NCI-H446 treated with DMSO at 0.1 percent for 48 hours (cell line): ENCODE measurements around the gene HMGN1.
A peak's percentile ranks its signal among the peaks of the same experiment; 100 is the strongest.
"Not testable (repeated sequence)": the region's sequence is repeated elsewhere in the genome, so short reads cannot be mapped to it uniquely, and the experiment has no call there.

ENCODE experiments used
- DNase-seq: peaks from one replicate; lab custom pipeline; 2025; lab: John Stamatoyannopoulos, UW

HMGN1 gene, protein sequence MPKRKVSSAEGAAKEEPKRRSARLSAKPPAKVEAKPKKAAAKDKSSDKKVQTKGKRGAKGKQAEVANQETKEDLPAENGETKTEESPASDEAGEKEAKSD

DNA sequence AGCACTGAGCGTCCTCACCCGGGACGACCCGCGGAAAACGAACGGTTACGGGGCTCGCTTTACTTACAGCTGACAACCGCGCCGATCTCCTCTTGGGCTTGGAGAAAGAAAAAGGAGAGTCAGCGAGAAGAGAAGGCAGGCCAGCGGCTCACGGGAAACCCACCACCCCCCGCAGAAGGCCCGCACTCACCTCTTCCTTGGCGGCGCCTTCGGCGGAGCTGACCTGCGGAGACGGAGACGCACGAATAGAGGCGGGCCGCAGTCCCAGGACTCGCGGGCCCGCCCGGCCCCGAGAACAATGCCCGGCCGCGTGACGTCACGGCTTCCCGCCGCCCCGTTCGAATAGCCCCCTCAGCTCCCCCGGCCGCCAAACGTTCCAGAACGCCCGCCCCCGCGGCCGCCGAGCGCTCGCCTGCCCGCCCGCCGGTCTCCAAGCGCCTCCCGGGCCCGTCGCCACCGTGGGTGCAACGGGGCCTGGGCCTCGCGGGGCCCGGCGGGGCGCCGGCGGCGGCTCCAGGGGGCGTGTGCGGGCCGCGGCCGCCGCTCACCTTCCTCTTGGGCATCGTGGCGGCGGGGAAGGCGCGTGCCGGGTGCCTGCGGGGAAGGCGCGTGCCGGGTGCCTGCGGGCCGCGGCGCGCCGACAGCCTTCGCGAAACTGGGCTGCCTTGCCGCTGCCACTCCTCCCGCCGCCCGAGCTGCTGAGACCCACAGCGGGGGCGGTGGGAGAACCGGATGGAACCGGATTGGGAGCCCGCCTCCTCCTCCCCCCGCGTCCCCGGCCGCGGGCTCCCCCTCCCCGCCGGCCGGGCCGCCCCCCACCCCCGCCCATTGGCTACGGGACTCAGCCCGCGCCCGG is at the start of gene HMGN1:
TSS of gene HMGN1 (minus strand) at position 734 of the 856 bp plus-strand sequence. CDS start at position 563, 171 bp downstream.
- DNase-seq: peak; percentile 92

DNA sequence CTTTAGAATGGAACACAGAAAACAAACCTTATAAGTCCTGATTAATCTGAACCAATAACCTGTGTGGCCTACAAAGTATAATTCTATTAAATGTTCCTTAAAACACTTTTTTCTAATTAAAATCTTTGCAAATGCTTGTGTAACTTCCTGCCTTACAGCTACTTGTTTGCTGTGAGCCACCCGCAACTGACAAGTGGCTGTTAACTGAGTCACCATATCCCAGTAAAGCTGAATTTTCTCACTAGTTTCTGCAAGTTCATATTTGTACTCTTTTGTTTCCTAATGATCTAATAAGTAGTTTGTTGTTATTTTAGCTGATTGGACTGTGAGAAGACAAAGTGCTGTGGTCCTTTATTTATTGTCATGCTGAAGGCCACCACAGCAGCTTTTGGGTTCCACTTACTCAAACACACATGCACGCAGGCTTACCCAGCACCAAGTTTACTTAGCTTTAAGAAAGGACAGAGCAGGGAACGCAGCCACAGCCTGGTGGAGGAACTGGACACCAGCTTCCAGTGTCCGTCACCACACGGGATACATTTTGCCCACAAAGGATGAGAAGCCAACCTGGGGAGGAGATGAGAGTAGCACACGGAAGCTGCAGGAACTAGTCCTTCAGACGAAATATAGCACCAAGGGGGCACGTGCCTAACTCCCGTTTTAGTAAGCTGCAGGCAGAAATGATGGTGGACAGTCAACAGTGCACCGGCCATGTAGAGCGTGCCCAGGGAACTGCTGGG is 48.9 kb upstream of the HMGN1 start:
- DNase-seq: no peak

DNA sequence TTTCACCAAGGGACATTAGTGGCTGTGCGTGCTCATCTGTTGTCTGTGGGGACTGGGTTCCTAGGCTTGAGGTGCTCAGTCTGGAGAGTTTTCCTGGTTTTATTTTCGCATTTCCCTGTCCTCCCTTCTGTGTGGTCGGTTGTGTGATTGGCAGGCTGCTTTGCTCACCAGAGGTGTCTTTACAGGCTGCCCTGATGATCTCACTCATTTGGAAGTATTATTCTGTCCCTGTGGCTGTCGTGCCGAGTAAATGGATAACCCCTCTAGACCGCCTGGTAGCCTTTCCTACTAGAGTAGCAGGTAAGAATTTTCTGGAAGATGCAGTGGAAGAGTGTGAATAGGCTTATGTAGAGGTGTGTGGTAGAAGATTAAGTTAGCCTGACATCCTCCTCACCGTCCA is 44.1 kb upstream of the HMGN1 start:
- no peak for DNase-seq

DNA sequence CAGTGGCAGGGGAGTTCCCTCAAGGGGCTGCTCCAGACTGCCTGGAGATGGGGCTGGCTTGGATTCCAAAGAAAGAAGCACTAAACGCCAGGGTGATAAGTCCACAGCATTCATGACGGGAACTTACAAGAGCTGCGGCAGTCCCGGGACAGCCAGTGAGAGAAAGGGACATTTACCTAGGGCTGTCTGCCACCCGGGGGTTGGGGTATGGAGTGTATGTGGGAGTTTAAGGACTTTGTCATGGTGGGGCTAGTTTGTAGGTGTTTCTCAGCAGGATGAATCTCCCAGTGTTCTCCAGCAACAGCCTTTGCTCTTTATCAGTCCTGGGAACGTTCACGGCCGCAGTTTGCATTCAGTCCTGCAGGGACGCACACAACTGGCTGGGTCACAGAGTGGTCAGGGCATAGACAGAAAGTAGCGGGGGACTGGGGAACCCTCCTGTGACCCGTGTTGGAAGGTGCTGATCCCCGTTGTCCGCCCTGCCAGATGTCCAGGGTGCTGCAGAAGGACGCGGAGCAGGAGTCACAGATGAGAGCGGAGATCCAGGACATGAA is 41.4 kb upstream of the HMGN1 start:
- DNase-seq: no peak

DNA sequence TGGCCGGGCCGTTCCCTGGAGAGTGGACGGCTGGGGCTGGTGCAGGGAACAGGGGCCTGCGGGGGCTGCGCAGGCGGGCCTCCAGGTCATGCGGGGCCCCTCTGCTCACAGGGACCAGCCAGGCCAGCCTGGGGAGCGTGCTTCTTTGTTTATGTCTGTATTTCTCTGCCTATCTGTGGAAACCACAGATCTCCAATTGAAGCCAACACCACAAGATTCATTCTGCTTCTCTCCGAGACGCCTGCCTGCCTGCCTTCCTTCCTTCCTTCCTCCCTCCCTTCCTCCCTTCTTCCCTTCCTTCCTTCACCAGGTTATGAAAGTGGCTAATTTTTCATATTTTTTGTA is 39.9 kb upstream of the HMGN1 start:
- DNase-seq: no peak

DNA sequence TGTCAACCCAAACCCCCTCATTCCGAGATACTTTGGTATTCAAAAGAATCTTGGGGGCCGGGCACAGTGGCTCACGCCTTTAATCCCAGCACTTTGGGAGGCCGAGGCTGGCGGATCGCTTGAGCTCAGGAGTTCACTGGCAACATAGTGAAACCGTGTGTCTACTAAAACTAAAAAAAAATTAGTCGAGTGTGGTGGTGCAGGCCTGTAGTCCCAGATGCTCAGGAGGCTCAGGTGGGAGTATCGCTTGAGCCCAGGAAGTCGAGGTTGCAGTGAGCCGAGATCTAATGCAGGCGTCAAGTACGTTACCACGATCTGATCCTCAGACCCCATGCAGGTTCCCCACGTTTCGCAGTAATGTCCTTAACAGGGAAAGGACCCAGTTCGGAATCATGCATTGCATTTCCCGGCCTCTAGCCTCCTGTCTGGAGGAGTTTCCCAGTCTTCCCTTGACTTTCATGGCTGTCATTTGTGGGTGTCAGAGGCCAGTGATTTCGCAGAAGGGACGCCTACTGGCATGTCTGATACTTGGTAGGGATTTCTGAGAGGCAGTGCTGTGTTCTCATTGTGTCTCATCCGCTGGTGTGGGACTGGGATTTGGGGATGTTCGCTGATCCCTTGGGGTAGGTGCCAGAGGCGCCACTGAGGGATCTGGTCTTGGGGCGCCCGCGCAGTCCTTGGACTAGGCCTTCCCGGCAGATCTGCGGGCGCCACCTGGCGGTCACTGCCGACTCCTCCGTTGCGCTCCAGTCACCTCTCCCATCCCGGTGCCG is 39.3 kb upstream of the HMGN1 start:
- DNase-seq: peak; percentile 61

DNA sequence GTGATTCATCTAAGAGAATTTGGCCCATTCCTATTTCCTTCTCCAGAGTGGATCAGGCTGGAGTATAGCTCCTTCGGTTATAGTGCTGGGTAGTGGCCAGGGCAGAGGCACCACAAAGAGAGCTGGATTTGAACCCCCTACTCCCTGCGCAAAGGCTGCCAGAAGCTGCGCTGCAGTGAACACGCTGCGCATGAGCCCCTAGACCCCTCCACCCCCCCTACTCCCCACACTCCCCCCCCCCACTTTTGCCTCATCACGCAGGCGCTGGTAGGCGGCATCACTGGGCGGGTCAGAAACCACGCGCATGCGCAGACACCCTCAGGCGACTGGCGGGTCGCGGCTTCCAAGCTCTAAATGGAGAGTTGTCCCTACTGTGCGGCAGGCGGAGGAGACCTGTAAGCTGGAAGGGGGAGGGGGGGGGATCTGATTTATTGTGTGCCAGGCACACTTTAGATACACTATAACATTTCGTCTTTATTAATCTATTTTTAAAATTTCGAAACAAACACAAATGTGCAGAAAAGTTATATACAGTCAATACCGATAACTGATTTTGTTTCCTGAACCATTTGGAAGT is 38.7 kb upstream of the HMGN1 start:
- peak; percentile 88 for DNase-seq

DNA sequence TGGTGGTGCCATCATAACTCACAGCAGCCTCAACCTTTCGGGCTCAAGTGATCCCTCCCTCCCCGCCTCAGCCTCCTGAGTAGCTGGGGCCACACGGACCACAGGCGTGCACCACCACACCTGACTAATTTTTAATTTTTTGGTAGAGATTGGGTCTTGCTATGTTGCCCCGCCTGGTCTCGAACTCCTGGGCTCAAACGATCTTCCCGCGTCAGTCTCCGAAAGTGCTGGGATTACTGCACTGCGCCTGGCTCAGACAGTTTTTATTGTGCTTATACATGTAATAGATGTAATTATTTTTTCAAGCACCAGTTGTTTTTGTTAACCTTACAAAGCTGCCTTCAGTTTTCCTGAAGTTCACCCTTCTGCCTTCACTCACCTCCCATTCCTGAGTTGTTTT is 38.0 kb upstream of the HMGN1 start:
- no peak for DNase-seq

DNA sequence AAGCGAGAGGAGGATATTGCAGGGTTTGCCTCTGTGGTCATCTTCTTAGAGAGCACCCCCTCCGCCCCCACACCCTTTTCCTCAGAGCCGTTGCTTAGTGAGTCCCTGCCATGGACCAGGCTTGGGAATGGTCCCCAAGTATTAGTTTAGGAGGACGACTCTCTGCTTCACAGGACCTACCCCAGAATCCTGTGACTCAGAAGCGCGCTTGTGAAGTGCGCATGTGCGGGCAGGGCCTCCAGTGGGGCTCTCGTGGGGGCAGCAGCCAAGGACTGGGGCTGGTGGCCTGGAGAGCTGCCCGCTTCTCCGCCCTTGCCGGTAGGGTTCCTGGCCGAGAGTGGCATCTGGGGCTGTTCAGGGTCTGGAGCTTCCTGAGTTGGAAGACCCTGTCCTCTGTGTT is 37.3 kb upstream of the HMGN1 start:
- DNase-seq: no peak

DNA sequence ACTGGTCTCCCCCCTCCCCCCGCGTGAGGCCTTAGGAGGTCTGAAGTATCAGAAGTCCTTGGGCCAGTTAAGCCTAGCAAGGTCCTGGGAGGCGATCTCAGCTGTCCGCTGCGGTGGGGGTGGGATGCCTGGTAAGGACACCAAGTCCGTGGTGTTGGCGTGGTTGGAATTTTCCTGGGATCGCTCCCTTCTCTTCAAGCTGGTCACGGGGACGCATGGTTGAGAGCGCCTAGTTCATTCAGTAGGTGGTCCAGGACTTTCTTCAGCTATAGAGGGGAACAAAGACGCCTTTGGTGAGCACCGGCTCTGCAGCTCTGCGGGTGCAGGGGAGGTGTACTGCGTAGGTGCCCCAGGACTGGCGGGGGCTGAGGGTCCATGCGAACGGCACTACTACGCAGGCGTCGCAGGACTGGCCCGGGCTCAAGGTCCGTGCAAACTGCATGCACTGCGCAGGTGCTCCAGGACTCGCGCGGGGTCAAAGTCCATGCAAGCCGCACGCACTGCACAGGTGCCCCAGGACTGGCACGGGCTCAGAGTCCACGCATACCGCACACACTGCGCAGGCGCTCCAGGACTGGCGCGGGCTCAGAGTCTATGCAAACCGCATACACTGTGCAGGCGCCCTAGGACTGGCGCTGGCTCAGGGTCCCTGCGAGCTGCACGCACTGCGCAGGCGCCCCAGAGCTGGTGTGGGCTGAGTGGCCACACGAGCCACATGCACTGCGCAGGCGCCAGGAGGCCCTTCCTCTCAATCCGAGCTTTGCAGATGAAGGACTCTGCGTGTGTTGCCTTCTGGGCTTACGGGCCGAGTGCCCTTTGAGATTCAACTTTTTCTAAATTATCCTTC is 36.6 kb upstream of the HMGN1 start:
- no peak for DNase-seq

DNA sequence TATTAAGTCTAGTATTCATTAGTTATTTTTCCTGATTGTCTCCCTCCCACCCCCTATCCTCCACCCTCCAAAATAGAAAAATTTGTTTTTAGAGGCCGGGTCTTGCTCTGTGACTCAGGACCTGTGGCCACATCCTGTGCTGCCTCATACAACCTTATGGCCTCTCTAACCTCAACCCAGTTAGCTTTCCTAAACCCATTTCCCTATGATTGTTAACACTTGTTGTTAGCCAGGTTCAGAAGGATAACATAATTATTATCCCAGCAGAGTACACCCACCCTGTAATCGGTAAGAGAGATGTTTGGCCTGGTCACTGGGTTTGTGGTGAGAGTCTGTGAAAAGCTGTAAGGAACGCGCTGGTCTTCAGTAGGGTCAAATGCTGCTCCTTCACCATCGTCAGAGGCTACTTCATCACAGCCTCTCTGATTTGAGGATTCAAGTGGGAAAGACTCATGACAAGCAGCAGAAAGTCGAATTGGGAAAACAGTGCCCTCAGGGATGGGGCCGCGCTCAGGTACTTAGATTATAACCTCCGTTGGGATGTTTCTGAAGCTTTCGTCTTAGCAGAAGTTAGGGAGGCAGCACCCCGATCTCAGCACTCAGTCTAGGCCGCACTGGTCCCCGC is 35.9 kb upstream of the HMGN1 start:
- no peak for DNase-seq

DNA sequence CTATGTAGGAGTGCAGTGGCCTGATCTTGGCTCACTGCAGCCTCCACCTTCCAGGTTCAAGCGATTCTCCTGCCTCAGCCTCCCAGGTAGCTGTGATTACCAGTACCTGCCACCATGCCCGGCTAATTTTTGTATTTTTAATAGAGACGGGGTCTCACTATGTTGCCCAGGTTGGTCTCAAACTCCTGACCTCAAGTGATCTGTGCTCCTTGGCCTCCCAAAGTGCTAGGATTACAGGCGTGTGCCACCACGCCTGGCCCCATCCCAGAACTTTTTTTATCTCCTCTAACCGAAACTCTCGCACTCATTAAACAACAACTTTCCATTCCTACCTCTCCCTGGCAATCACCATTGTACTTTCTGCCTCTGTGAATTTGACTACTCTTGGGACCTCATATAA is 33.2 kb upstream of the HMGN1 start:
- not testable (repeated sequence) for DNase-seq

DNA sequence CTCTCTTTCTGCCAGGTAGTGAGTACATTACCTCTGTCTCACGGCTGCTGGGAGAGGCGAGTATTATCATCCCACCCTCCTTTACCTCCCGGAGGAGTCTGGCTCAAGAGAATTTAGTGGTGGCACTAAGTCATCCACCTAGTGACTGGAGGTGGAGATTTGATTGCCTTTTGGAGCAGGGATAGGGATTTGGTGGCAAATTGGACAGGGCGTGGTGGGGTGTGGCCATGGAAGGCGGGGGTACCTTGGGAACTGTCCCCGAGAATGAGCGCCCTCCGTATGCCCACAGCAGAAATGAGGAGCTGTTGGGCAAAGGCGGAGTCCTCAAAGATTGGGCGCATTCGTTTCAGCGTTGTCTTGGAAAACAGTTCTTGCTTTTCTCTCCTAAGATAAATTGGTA is 32.1 kb upstream of the HMGN1 start:
- DNase-seq: no peak

DNA sequence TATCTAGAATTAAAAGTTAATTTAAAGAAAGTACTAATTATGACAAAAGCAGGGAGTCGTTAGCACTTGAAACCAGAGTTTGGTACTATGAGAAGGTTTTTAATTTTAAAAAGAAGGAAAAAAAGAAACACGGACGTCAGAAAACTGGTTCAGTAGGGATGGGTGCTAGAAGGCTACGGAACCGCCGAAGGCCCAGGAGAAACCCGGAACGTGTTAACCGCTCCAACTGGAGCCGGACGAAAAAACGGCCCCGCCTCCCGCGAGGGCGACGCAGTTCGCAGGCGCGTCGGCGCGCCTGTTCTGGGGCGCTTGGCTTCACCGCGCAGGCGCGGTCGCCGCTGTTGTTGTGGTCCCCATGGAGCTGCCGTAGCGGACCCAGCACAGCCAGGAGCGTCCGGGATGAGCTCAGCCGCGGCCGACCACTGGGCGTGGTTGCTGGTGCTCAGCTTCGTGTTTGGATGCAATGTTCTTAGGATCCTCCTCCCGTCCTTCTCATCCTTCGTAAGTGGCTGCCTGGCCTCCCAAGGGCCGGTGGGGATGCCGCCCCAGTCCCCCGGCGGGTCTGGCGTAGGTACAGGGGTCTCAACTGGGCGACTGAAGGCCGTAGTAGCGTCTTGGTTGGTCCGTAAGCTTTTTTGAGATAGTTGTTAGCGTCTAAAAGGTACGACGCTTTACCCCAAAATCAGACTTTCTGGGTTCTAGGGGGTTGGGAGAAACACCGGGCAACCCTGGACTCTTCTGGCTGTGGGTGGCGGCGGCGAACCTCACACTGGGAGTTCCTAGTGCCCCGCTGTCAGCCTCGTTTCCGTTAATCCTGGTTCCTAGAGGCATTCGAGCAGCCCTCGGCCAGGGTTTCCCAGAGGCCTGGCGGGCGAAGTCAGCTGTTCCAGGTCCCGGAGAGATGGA is 31.4 kb upstream of the HMGN1 start:
- peak; percentile 84 for DNase-seq

DNA sequence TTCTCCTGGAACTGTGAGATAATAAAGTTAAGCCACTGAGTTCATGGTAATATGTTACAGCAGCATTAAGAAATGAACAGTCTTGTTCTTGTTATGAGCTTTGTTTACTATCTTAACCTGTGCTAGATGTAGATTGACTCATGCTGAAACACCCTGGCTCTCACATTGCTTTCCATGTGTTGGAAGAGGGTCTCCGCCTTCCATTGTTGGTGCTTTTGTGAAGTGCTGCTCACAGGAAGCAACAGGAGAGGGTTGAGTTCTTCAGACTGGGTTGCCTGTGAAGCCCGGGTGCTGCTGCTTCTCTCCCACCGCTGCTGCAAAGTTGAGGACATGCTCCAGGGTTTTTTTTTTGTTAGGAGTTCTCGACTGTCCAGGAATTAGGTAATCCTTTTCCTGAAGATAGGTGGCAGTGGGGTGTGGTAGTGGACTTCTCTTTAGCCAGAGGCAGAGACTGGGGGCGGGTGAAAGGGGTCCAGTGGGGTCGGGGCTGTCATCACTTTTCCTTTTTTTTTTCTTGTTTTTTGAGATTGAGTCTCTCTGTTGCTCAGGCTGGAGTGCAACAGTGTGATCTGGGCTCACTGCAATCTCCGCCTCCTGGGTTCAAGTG is 28.7 kb upstream of the HMGN1 start:
- DNase-seq: no peak

DNA sequence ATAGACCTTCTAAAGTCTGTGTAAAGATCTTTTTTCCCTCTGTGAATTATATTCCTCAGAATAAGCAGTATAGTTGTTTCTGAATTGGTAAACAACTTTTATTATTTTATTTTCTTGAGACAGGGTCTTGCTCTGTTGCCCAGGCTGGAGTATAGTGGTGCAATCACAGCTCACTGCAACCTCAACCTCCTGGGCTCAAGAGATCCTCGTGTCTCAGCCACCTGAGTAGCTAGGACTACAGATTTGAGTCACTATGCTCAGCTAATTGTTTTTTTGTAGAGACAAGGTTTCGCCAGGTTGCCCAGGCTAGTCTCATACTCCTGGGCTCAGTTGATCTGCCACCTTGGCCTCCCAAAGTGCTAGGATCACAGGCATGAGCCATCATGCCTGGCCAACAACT is 26.6 kb upstream of the HMGN1 start:
- no peak for DNase-seq

DNA sequence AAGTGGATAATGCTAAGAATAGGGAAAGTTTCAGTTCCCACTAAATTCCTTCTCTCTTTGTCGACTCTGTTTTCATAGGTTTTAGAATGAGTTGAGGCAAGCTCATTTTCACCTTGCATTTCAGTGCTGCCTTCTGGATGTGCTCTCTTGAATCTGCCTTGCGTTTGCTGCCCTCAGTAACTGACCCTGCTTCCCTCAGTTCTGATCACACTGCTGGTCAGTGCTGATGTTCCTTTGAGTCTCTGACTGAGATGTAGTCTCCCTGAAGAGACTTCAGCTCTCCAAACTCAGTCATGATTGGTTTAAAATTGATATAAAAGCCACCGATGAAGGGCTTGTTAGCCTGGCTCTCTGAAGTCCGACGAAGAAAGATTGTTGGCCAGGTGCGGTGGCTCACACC is 25.2 kb upstream of the HMGN1 start:
- no peak for DNase-seq

DNA sequence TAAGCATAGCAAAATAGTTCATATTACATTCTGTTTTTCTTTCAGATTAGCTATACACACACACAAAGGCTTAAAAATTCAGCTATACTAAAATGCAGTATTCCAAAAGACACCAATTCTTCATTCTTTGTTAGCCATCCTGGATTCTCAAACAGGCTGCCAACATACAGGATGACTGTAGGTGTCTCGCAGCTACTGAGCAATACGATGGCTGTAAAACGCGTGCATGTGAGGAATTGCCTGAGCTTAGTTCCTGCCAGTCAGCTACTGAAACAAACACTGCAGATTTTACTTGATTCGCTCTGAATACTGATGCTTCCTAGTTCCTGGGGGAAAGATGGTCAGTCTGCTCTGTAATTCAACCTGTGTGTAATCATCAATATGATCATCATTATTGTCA is 24.7 kb upstream of the HMGN1 start:
- no peak for DNase-seq

DNA sequence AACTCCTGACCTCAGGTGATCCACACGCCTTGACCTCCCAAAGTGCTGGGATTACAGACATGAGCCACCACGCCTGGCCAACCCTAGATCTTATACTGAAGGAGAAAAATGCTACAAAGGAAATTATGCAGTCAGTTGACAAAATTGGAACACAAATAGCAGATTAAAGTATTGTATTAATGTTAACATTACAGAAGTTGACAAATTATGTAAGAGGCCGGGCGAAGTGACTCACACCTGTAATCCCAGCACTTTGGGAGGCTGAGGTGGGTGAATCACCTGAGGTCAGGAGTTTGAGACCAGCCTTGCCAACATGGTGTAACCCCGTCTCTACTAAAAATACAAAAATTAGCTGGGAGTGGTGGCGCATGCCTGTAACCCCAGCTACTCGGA is 21.0 kb upstream of the HMGN1 start:
- not testable (repeated sequence) for DNase-seq
